Right lobe of liver (tissue), 6 donors: ENCODE measurements around the gene WIZ. TPM values are rescaled to one million over a fixed set of nuclear protein-coding genes. Genes with fewer than 3 reads are reported as not detected.
A peak's percentile ranks its signal among the peaks of the same experiment; 100 is the strongest.

Experiments
- ATAC-seq, 4 donors: fragments of 200-7000 bp; cut with Tn5 transposase; one replicate each; pipeline ENCODE4 v1.9.1; 2020; ENCODE audit warnings: mild to moderate bottlenecking in 4 of 4, moderate library complexity in 4 of 4
- DNase-seq, 3 donors: peaks; one replicate each; pipeline ENCODE4 v3.0.0-alpha.2; 2020
- H3K27ac ChIP-seq, 3 donors: fragments of 200-600 bp; one replicate each; pipeline ENCODE4 v1.8.0; 2022
- H3K27me3 ChIP-seq, 2 donors: fragments of 200-600 bp; one replicate each; pipeline ENCODE4 v1.8.0; 2022
- H3K36me3 ChIP-seq, 4 donors: fragments of 200-600 bp; sonication (generic) in 1 of 4; one replicate each; pipeline versions ENCODE4 v1.5.1 to v1.8.0; 2017 to 2022; ENCODE audit warnings: control low read depth in 1 of 4
- H3K4me1 ChIP-seq, 4 donors: fragments of 200-600 bp; sonication (generic) in 1 of 4; one replicate each; pipeline versions ENCODE4 v1.5.1 to v1.8.0; 2017 to 2022; ENCODE audit warnings: control low read depth in 1 of 4
- H3K4me3 ChIP-seq, 3 donors: fragments of 200-600 bp; one replicate each; pipeline ENCODE4 v1.8.0; 2022
- H3K9me3 ChIP-seq, 4 donors: fragments of 200-600 bp; sonication (generic) in 1 of 4; one replicate each; pipeline versions ENCODE4 v1.5.1 to v1.8.0; 2017 to 2022; ENCODE audit warnings: control low read depth in 1 of 4
- POLR2A ChIP-seq: fragments of 450-650 bp; IDR thresholded peaks from one replicate; pipeline ENCODE4 v1.6.1; 2017; ENCODE audit warnings: antibody characterized with exemption, mild to moderate bottlenecking
- WGBS: methylation state at CpG from one replicate; pipeline ENCODE4 v1.1.6; 2018; ENCODE audit warnings: low coverage, low lambda C conversion rate; ENCODE audit not compliant: insufficient coverage; ENCODE audit errors: missing lambda C conversion rate; 5-methylcytosine and 5-hydroxymethylcytosine counted together
- intact Hi-C, 2 donors: fragments of 100-400 bp; cut with DNase I; formaldehyde crosslinking; loops; one replicate each; pipeline versions ENCODE4 v1.11.2 to v1.14.1; 2022
- total RNA-seq, 6 experiments: library from RNA; depleted of rRNA in 2 of 6; stranded (reverse); fragments of >200 nt in 2 of 6; fragmentation: NEBNext Ultra II Directional in 3 of 6; extraction: Animal tissue kit (Norgen Biotek cat#: 25700) in 3 of 6; gene quantifications; one replicate each; pipeline versions ENCODE4 v1.1.0 to v1.2.4, GENCODE V29; 2016 to 2023
- TF ChIP-seq, protein P1 (sequence below), 4 donors: fragments of 200-600 bp in 3 of 4; fragments of 450-650 bp in 1 of 4; IDR thresholded peaks; one replicate each; pipeline versions ENCODE4 v1.5.1 to v1.8.0; 2016 to 2022; ENCODE audit warnings: antibody characterized with exemption in 4 of 4, mild to moderate bottlenecking in 2 of 4
- donor health status: DM: no; HTN: yes; CAD: no.
- donor health status: DM: no; HTN: no; CAD: no.
- donor health status: DM: no; HTN: no; CAD: no.
- donor health status: DM: no; HTN: yes; CAD: no.
- donor health status: DM: no; HTN: yes; CAD: no.

Gene WIZ
- total RNA-seq, 6 experiments from 2014 or later: 12.5 to 24.4 (median 14.6) TPM

- H3K9me3 ChIP-seq: no peaks in the 10 kb centered on the region
- peaks cover 0 to 31% (median 7%) of the 10 kb centered on the region in 4 donors for H3K4me1 ChIP-seq
- intact Hi-C loops: loop anchor here in 1 of 2 donors (10.0 kb wide), 1 partner anchor 264 kb away; no protein-coding TSS in a partner anchor
- no peaks in the 10 kb centered on the region for H3K27me3 ChIP-seq
- 37% methylated on average over 8 of the region's 43 CpGs for WGBS
- H3K27ac ChIP-seq: peak overlapping the region in 1 of 3 donors; percentile 68
- no peaks in the 10 kb centered on the region for H3K36me3 ChIP-seq
- H3K4me3 ChIP-seq: peak overlapping the region; percentile 40 to 56 (median 48)
- DNase-seq (peak in 1 of 3 donors; percentile 63), ATAC-seq (no peak)
- TF ChIP-seq, protein P1, sequence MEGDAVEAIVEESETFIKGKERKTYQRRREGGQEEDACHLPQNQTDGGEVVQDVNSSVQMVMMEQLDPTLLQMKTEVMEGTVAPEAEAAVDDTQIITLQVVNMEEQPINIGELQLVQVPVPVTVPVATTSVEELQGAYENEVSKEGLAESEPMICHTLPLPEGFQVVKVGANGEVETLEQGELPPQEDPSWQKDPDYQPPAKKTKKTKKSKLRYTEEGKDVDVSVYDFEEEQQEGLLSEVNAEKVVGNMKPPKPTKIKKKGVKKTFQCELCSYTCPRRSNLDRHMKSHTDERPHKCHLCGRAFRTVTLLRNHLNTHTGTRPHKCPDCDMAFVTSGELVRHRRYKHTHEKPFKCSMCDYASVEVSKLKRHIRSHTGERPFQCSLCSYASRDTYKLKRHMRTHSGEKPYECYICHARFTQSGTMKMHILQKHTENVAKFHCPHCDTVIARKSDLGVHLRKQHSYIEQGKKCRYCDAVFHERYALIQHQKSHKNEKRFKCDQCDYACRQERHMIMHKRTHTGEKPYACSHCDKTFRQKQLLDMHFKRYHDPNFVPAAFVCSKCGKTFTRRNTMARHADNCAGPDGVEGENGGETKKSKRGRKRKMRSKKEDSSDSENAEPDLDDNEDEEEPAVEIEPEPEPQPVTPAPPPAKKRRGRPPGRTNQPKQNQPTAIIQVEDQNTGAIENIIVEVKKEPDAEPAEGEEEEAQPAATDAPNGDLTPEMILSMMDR (IDR thresholded peaks at IDR 0.05): no peak
- TF ChIP-seq POLR2A: no peak
These were observed 757 bp downstream of the WIZ start for GRCh38 chr19:15448778-15449619.

DNA sequence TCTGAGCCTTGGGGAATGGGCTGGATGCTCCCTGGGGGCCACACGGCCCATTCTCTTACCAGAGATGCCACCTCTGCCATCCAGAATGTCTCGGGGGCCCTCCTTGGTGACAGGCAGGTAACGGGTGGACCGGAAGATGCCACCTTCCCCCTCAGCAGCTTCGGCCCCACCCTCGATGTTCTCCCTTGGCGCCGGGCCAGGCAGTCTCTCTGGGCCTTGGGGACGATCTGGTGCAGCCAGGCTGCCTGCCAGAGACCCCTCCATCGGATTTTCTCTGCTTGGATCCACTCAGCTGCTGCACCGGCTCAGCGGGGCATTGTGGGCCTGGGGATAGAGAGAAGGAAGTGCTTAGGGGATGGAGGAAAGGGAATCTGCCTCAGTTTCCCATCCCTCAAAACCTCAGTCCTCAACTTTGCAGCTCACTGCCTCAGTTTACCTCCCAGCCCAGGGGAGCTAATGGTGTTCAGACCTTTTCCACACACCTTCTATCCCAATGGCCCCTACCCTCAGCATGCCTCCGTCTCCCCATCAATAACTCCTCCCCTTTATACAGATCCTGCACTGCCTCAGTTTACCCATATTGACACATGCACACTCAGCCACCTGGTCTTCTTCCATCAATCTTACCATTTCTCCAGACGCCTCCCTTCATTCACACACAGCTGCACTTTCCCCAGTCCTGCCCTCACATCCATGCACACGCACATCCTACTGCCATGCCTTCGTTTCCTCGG, 1.5 kb downstream of the WIZ start:
- TF ChIP-seq POLR2A: no peak
- TF ChIP-seq, protein P1 (IDR thresholded peaks at IDR 0.05): no peak
- Histone ChIP-seq H3K9me3 (no peaks in the 10 kb centered on the region), H3K36me3 (no peaks in the 10 kb centered on the region), H3K27me3 (no peaks in the 10 kb centered on the region), H3K27ac (no peak overlapping the region), H3K4me1 (peaks cover 0 to 30% (median 7%) of the 10 kb centered on the region in 4 donors), H3K4me3 (no peak overlapping the region)
- ATAC-seq (no peak), DNase-seq (no peak)
- 58% methylated on average over 5 of the region's 17 CpGs for WGBS
- intact Hi-C loops: loop anchor here in 1 of 2 donors (10.0 kb wide), 1 partner anchor 263 kb away; no protein-coding TSS in a partner anchor

GRCh38 chr19:15447057-15447456, 2.7 kb downstream of the WIZ start:
- DNase-seq (no peak), ATAC-seq (no peak)

GRCh38 chr19:15445807-15446376, 3.9 kb downstream of the WIZ start:
- peak in 2 of 3 donors; percentile 72 to 82 for DNase-seq
- Histone ChIP-seq H3K4me3 (no peak overlapping the region), H3K27ac (no peak overlapping the region), H3K27me3 (no peaks in the 10 kb centered on the region), H3K36me3 (no peaks in the 10 kb centered on the region), H3K9me3 (no peaks in the 10 kb centered on the region), H3K4me1 (peaks cover 0 to 24% (median 7%) of the 10 kb centered on the region in 4 donors)
- WGBS: no CpG with 5 or more reads among the region's 7 CpGs
- intact Hi-C loops: loop anchor here in 1 of 2 donors (10.0 kb wide), 1 partner anchor 261 kb away; no protein-coding TSS in a partner anchor
- TF ChIP-seq, protein P1 (IDR thresholded peaks at IDR 0.05): no peak
- TF ChIP-seq POLR2A: no peak
- ATAC-seq: peak; percentile 57 to 65 (median 61)

More at GRCh38 chr19:15447057-15447456, 2.7 kb downstream of the WIZ start:
- Histone ChIP-seq H3K9me3 (no peaks in the 10 kb centered on the region), H3K27me3 (no peaks in the 10 kb centered on the region), H3K36me3 (no peaks in the 10 kb centered on the region), H3K4me1 (peaks cover 0 to 24% (median 7%) of the 10 kb centered on the region in 4 donors), H3K4me3 (no peak overlapping the region), H3K27ac (no peak overlapping the region)
- TF ChIP-seq POLR2A: no peak
- TF ChIP-seq, protein P1 (IDR thresholded peaks at IDR 0.05): no peak
- intact Hi-C loops: loop anchor here in 1 of 2 donors (10.0 kb wide), 1 partner anchor 262 kb away; no protein-coding TSS in a partner anchor
- 75% methylated on average over 2 of the region's 4 CpGs for WGBS
